Loucy (cell line): ENCODE results near the gene CGB3.

Source experiments
- CTCF ChIP-seq: fragments of 200-600 bp; sonication (generic); conservative IDR thresholded peaks from 2 replicates; pipeline ENCODE4 v1.5.1; 2014; ENCODE audit warnings: mild to moderate bottlenecking, antibody characterized with exemption, low read length
- EZH2phosphoT487 ChIP-seq: fragments of 200-600 bp; IDR thresholded peaks from 2 replicates; pipeline ENCODE4 v1.6.1; 2018; ENCODE audit warnings: antibody characterized with exemption, mild to moderate bottlenecking, moderate library complexity, borderline replicate concordance

GRCh38 chr19:49064768-49065611 is 40.9 kb upstream of the CGB3 start, which contains the start of gene NTF4:
- TF ChIP-seq CTCF (no peak), EZH2phosphoT487 (no peak)
